K562 treated with DMSO at 1 percent for 4 hours (cell line): ENCODE measurements around the gene PCDHGA12. TPM values are rescaled to one million over a fixed set of nuclear protein-coding genes. Genes with fewer than 3 reads are reported as not detected.

Experiments
- total RNA-seq: library from RNA; unstranded; fragments of 300-600 nt; gene quantifications from 2 replicates; pipeline ENCODE4 v1.2.3, GENCODE V29; 2022; ENCODE audit not compliant: insufficient read depth

PCDHGA12 gene
- not detected in 2 replicates for total RNA-seq

GRCh38 chr5:141430332-141431113 lies at the start of gene PCDHGA12:
PCDHGA12 (plus strand) TSS chr5:141430507; CDS start chr5:141430760, 253 bp downstream.

GRCh38 chr5:141382469-141383294 lies 47.6 kb upstream of the PCDHGA12 start, which contains the start of gene PCDHGA7:
PCDHGA7 (plus strand) TSS chr5:141382742; CDS start chr5:141382900, 158 bp downstream.

GRCh38 chr5:141387557-141388311 lies 42.6 kb upstream of the PCDHGA12 start, which contains the start of gene PCDHGB4:
PCDHGB4 (plus strand) TSS chr5:141387698; CDS start chr5:141387885, 187 bp downstream.

GRCh38 chr5:141392429-141393198 lies 37.7 kb upstream of the PCDHGA12 start, which contains the start of gene PCDHGA8:
PCDHGA8 (plus strand) TSS chr5:141392633; CDS start chr5:141392814, 181 bp downstream.

GRCh38 chr5:141397756-141398551 lies 32.4 kb upstream of the PCDHGA12 start, which contains the start of gene PCDHGB5:
PCDHGB5 (plus strand) TSS chr5:141397947; CDS start chr5:141398128, 181 bp downstream.

GRCh38 chr5:141402553-141403243 lies 27.6 kb upstream of the PCDHGA12 start, which contains the start of gene PCDHGA9:
PCDHGA9 (plus strand) TSS chr5:141402778; CDS start chr5:141402953, 175 bp downstream.

GRCh38 chr5:141407790-141408505 lies 22.4 kb upstream of the PCDHGA12 start, which contains the start of gene PCDHGB6:
PCDHGB6 (plus strand) TSS chr5:141408021; CDS start chr5:141408203, 182 bp downstream.

GRCh38 chr5:141412854-141413539 lies 17.3 kb upstream of the PCDHGA12 start, which contains the start of gene PCDHGA10:
PCDHGA10 (plus strand) TSS chr5:141412987; CDS start chr5:141413176, 189 bp downstream.

GRCh38 chr5:141417494-141418172 lies 12.7 kb upstream of the PCDHGA12 start, which contains the start of gene PCDHGB7:
PCDHGB7 (plus strand) TSS chr5:141417677; CDS start chr5:141417860, 183 bp downstream.

GRCh38 chr5:141420855-141421488 lies 9.3 kb upstream of the PCDHGA12 start, which contains the start of gene PCDHGA11:
PCDHGA11 (plus strand) TSS chr5:141421051; CDS start chr5:141421228, 177 bp downstream.

GRCh38 chr5:141475625-141476131 lies 45.4 kb downstream of the PCDHGA12 start, which contains the start of gene PCDHGC3:
PCDHGC3 (plus strand) TSS chr5:141475966; CDS start chr5:141476117, 151 bp downstream.

Other genes starting within 250 kb of the PCDHGA12 start
- gene PCDHB16, start 248.1 kb upstream of the PCDHGA12 start, total RNA-seq: not detected in 2 replicates
- gene PCDHB9, start 243.3 kb upstream of the PCDHGA12 start, total RNA-seq: not detected in 2 replicates
- not detected in 2 replicates for gene PCDHB10, start 238.2 kb upstream of the PCDHGA12 start, total RNA-seq
- gene PCDHB11, start 230.9 kb upstream of the PCDHGA12 start, total RNA-seq: not detected in 2 replicates
- not detected in 2 replicates for gene PCDHB12, start 221.8 kb upstream of the PCDHGA12 start, total RNA-seq
- not detected in 2 replicates for gene PCDHB13, start 216.6 kb upstream of the PCDHGA12 start, total RNA-seq
- not detected in 2 replicates for gene PCDHB14, start 207.2 kb upstream of the PCDHGA12 start, total RNA-seq
- gene PCDHB15, start 185.1 kb upstream of the PCDHGA12 start, total RNA-seq: not detected in 2 replicates
- not detected in 2 replicates for gene SLC25A2, start 126.5 kb upstream of the PCDHGA12 start, total RNA-seq
- 87.4 and 92.8 TPM in 2 replicates for gene TAF7, start 109.7 kb upstream of the PCDHGA12 start, total RNA-seq
- gene PCDHGA1, start 100.0 kb upstream of the PCDHGA12 start, total RNA-seq: 0.37 TPM in 1 of 2 replicates, not detected in the other
- 0.12 TPM in 1 of 2 replicates, not detected in the other for gene PCDHGA2, start 91.7 kb upstream of the PCDHGA12 start, total RNA-seq
- 0.46 TPM in 1 of 2 replicates, not detected in the other for gene PCDHGA3, start 86.7 kb upstream of the PCDHGA12 start, total RNA-seq
- not detected in 2 replicates for gene PCDHGB1, start 80.4 kb upstream of the PCDHGA12 start, total RNA-seq
- gene PCDHGA4, start 75.5 kb upstream of the PCDHGA12 start, total RNA-seq: 0.42 and 0.76 TPM in 2 replicates
- 0.48 and 0.70 TPM in 2 replicates for gene PCDHGB2, start 70.5 kb upstream of the PCDHGA12 start, total RNA-seq
- 0.16 TPM in 1 of 2 replicates, not detected in the other for gene PCDHGA5, start 66.3 kb upstream of the PCDHGA12 start, total RNA-seq
- 0.51 and 0.74 TPM in 2 replicates for gene PCDHGB3, start 60.3 kb upstream of the PCDHGA12 start, total RNA-seq
- gene PCDHGA6, start 56.6 kb upstream of the PCDHGA12 start, total RNA-seq: 0.27 and 0.35 TPM in 2 replicates
- gene PCDHGA7, start 47.8 kb upstream of the PCDHGA12 start, total RNA-seq: not detected in 2 replicates
- gene PCDHGB4, start 42.8 kb upstream of the PCDHGA12 start, total RNA-seq: 0.21 TPM in 1 of 2 replicates, not detected in the other
- gene PCDHGA8, start 37.9 kb upstream of the PCDHGA12 start, total RNA-seq: 0.24 TPM in 1 of 2 replicates, not detected in the other
- gene PCDHGB5, start 32.6 kb upstream of the PCDHGA12 start, total RNA-seq: not detected in 2 replicates
- gene PCDHGA9, start 27.7 kb upstream of the PCDHGA12 start, total RNA-seq: not detected in 2 replicates
- not detected in 2 replicates for gene PCDHGB6, start 22.5 kb upstream of the PCDHGA12 start, total RNA-seq
- not detected in 2 replicates for gene PCDHGA10, start 17.5 kb upstream of the PCDHGA12 start, total RNA-seq
- not detected in 2 replicates for gene PCDHGB7, start 12.8 kb upstream of the PCDHGA12 start, total RNA-seq
- not detected in 2 replicates for gene PCDHGA11, start 9.5 kb upstream of the PCDHGA12 start, total RNA-seq
- not detected in 2 replicates for gene PCDHGC3, start 45.5 kb downstream of the PCDHGA12 start, total RNA-seq
- gene PCDHGC4, start 54.5 kb downstream of the PCDHGA12 start, total RNA-seq: not detected in 2 replicates
- gene PCDHGC5, start 58.6 kb downstream of the PCDHGA12 start, total RNA-seq: not detected in 2 replicates
- 152 and 168 TPM in 2 replicates for gene DIAPH1, start 188.5 kb downstream of the PCDHGA12 start, total RNA-seq
- 85.2 and 117 TPM in 2 replicates for gene HDAC3, start 206.3 kb downstream of the PCDHGA12 start, total RNA-seq
- gene RELL2, start 206.5 kb downstream of the PCDHGA12 start, total RNA-seq: 10.2 and 10.3 TPM in 2 replicates
- gene FCHSD1, start 220.9 kb downstream of the PCDHGA12 start, total RNA-seq: 11.2 and 13.6 TPM in 2 replicates